Measurements from ENCODE around the gene TP73. TPM values are rescaled to one million over a fixed set of nuclear protein-coding genes. Genes with fewer than 3 reads are reported as not detected.

The TP73 gene
- total RNA-seq, 1 experiment from 2014 or later = 19.2 TPM

GRCh38 chr1:3672231-3672970 lies 20.1 kb downstream of the TP73 start:
- POLR2A ChIA-PET = no interaction called here
- no peaks in the 10 kb centered on the region for H3K9me2 ChIP-seq (ENCODE audit: insufficient read depth)
- no peak overlapping the region for H3K4me3 ChIP-seq (replicated peaks in 1 of 2; ENCODE audit: low read depth in 1 of 2, low read length in 2 of 2)
- H3K9me3 ChIP-seq (ENCODE audit: control insufficient read depth in 1 of 2, insufficient read depth in 1 of 2, low read depth in 1 of 2, low read length in 2 of 2) = no peaks in the 10 kb centered on the region
- BruUV-seq (replicated peaks) = no TSS peak
- peak overlapping the region; percentile 44; the same call in 1 of the 2 replicates for H3K4me2 ChIP-seq (ENCODE audit: low read length)
- DNase-seq (ENCODE audit: low read depth, low spot score) (no peak), ATAC-seq (no peak)
- CTCF ChIA-PET = no interaction called here
- no peak overlapping the region for H3K9ac ChIP-seq (ENCODE audit: low read length)
- RAD21 ChIA-PET (ENCODE audit: low non-redundant PET in 1 of 2, low total read pairs in 2 of 2, uncharacterized antibody in 2 of 2, unreplicated experiment in 2 of 2) = no interaction called here
- H3K4me1 ChIP-seq (ENCODE audit: control insufficient read depth in 1 of 2, insufficient read depth in 2 of 2, low read length in 2 of 2) = peaks cover 38 to 69% of the 10 kb centered on the region in 2 experiments
- H4K20me1 ChIP-seq (ENCODE audit: insufficient read depth) = no peaks in the 10 kb centered on the region; the same call in 1 of the 2 replicates
- H3K36me3 ChIP-seq (ENCODE audit: control insufficient read depth in 1 of 2, insufficient read depth in 2 of 2, low read length in 2 of 2) = no peaks in the 10 kb centered on the region
- H3K27me3 ChIP-seq (ENCODE audit: insufficient read depth, low read length) = no peaks in the 10 kb centered on the region
- no peak overlapping the region for H2AFZ ChIP-seq (ENCODE audit: low read depth, low read length, poor library complexity, severe bottlenecking)
- intact Hi-C loops (cut with micrococcal nuclease) = no loop called here
- H3K27ac ChIP-seq (ENCODE audit: low read depth, low read length) = no peak overlapping the region
- H3K79me2 ChIP-seq (ENCODE audit: insufficient read depth, low read length) = peaks cover 45% of the 10 kb centered on the region
- TF ChIP-seq EZH2 (IDR thresholded peaks at IDR 0.05) (no peak), EZH2phosphoT487 (IDR thresholded peaks at IDR 0.05; ENCODE audit: borderline replicate concordance) (no peak), ZBTB33 (IDR thresholded peaks at IDR 0.05; ENCODE audit: extremely low read depth, insufficient replicate concordance, low read length) (no peak), FOSL1 (IDR thresholded peaks at IDR 0.05; ENCODE audit: low read depth) (no peak)

GRCh38 chr1:3672971-3673361 lies 20.6 kb downstream of the TP73 start:
- TF ChIP-seq JUND (IDR thresholded peaks at IDR 0.05) (no peak), ZBTB33 (IDR thresholded peaks at IDR 0.05; ENCODE audit: extremely low read depth, insufficient replicate concordance, low read length) (no peak), SP1 (IDR thresholded peaks at IDR 0.05; ENCODE audit: low read depth) (no peak), POLR2A (IDR thresholded peaks at IDR 0.05; ENCODE audit: borderline replicate concordance, extremely low read depth, insufficient read depth, insufficient read length) (no peak), YY1 (IDR thresholded peaks at IDR 0.05; ENCODE audit: extremely low read depth, insufficient replicate concordance, low read depth, low read length) (no peak), SIN3A (IDR thresholded peaks at IDR 0.05; ENCODE audit: low read depth) (no peak), ELF1 (IDR thresholded peaks at IDR 0.05; ENCODE audit: borderline replicate concordance, low read depth) (no peak), EGR1 (IDR thresholded peaks at IDR 0.05; ENCODE audit: low read depth) (no peak), FOSL1 (IDR thresholded peaks at IDR 0.05; ENCODE audit: low read depth) (no peak), ATF3 (IDR thresholded peaks at IDR 0.05) (no peak)
- RAD21 ChIA-PET (ENCODE audit: low non-redundant PET in 1 of 2, low total read pairs in 2 of 2, uncharacterized antibody in 2 of 2, unreplicated experiment in 2 of 2) = no interaction called here

More at GRCh38 chr1:3672971-3673361, 20.6 kb downstream of the TP73 start:
- Histone ChIP-seq H3K4me1 (ENCODE audit: control insufficient read depth in 1 of 2, insufficient read depth in 2 of 2, low read length in 2 of 2) (peaks cover 36 to 69% of the 10 kb centered on the region in 2 experiments), H3K27ac (ENCODE audit: low read depth, low read length) (no peak overlapping the region), H4K20me1 (ENCODE audit: insufficient read depth) (no peaks in the 10 kb centered on the region; the same call in 1 of the 2 replicates), H3K9me2 (ENCODE audit: insufficient read depth) (no peaks in the 10 kb centered on the region), H3K36me3 (ENCODE audit: control insufficient read depth in 1 of 2, insufficient read depth in 2 of 2, low read length in 2 of 2) (no peaks in the 10 kb centered on the region), H3K27me3 (ENCODE audit: insufficient read depth, low read length) (no peaks in the 10 kb centered on the region), H3K4me2 (ENCODE audit: low read length) (no peak overlapping the region), H3K4me3 (replicated peaks in 1 of 2; ENCODE audit: low read depth in 1 of 2, low read length in 2 of 2) (no peak overlapping the region), H3K9ac (ENCODE audit: low read length) (no peak overlapping the region), H2AFZ (ENCODE audit: low read depth, low read length, poor library complexity, severe bottlenecking) (no peak overlapping the region), H3K79me2 (ENCODE audit: insufficient read depth, low read length) (peaks cover 43% of the 10 kb centered on the region), H3K9me3 (ENCODE audit: control insufficient read depth in 1 of 2, insufficient read depth in 1 of 2, low read depth in 1 of 2, low read length in 2 of 2) (no peaks in the 10 kb centered on the region)
- ChIA-PET POLR2A (no interaction called here), CTCF (no interaction called here)
- BruUV-seq (replicated peaks) = no TSS peak
- intact Hi-C loops (cut with micrococcal nuclease) = no loop called here
- ATAC-seq (no peak), DNase-seq (ENCODE audit: low read depth, low spot score) (no peak)
